Measurements from ENCODE around the gene EFHC2. TPM values are rescaled to one million over a fixed set of nuclear protein-coding genes. Genes with fewer than 3 reads are reported as not detected.

Gene EFHC2
- total RNA-seq, 1 donor from 2014 or later: not detected

GRCh38 chrX:44314808-44315207 lies 28.7 kb downstream of the EFHC2 start:
- Histone ChIP-seq H3K9me3 (ENCODE audit: insufficient read depth, low read depth, low read length) (no peaks in the 10 kb centered on the region), H3K36me3 (ENCODE audit: insufficient read depth, low read length) (no peaks in the 10 kb centered on the region), H3K4me1 (ENCODE audit: insufficient read depth, low read length) (no peaks in the 10 kb centered on the region), H3K4me2 (ENCODE audit: low read length) (no peak overlapping the region), H4K20me1 (ENCODE audit: insufficient read depth, low read length) (no peaks in the 10 kb centered on the region), H3K27me3 (ENCODE audit: insufficient read depth, low read length) (no peaks in the 10 kb centered on the region), H3K79me2 (ENCODE audit: insufficient read depth, low read length) (no peaks in the 10 kb centered on the region), H2AFZ (ENCODE audit: low read depth, low read length) (no peak overlapping the region), H3K4me3 (ENCODE audit: insufficient read depth, low read depth, low read length) (no peak overlapping the region), H3K27ac (ENCODE audit: low read depth, low read length) (no peak overlapping the region), H3K9ac (ENCODE audit: low read length) (no peak overlapping the region)
- TF ChIP-seq CTCF (IDR thresholded peaks at IDR 0.05; ENCODE audit: insufficient read depth, low read depth, low read length): no peak
- TF ChIP-seq EZH2 (IDR thresholded peaks at IDR 0.05; ENCODE audit: insufficient read depth, low read length): no peak
- no peak for FAIRE-seq
- Mint-ChIP-seq H3K9me3 (ENCODE audit: unreplicated experiment) (peaks cover 2% of the 10 kb centered on the region), H3K4me1 (ENCODE audit: low read depth, unreplicated experiment) (peaks cover 5% of the 10 kb centered on the region), H3K27ac (ENCODE audit: unreplicated experiment) (no peak overlapping the region), H3K27me3 (ENCODE audit: low read depth, unreplicated experiment) (no peaks in the 10 kb centered on the region), H3K4me3 (ENCODE audit: unreplicated experiment) (no peak overlapping the region), H3K36me3 (ENCODE audit: low read depth, unreplicated experiment) (no peaks in the 10 kb centered on the region)
- DNase-seq (ENCODE audit: low read depth): no peak

GRCh38 chrX:44314259-44314734 lies 29.2 kb downstream of the EFHC2 start:
- Mint-ChIP-seq H3K27ac (ENCODE audit: unreplicated experiment) (peak overlapping the region; percentile 64), H3K4me3 (ENCODE audit: unreplicated experiment) (no peak overlapping the region), H3K9me3 (ENCODE audit: unreplicated experiment) (peaks cover 2% of the 10 kb centered on the region), H3K27me3 (ENCODE audit: low read depth, unreplicated experiment) (no peaks in the 10 kb centered on the region), H3K36me3 (ENCODE audit: low read depth, unreplicated experiment) (peaks cover under 1% of the 10 kb centered on the region), H3K4me1 (ENCODE audit: low read depth, unreplicated experiment) (peaks cover 5% of the 10 kb centered on the region)
- peak; percentile 57 for DNase-seq (ENCODE audit: low read depth)
- Histone ChIP-seq H3K36me3 (ENCODE audit: insufficient read depth, low read length) (no peaks in the 10 kb centered on the region), H3K4me1 (ENCODE audit: insufficient read depth, low read length) (no peaks in the 10 kb centered on the region), H3K4me2 (ENCODE audit: low read length) (no peak overlapping the region), H3K27me3 (ENCODE audit: insufficient read depth, low read length) (no peaks in the 10 kb centered on the region), H3K27ac (ENCODE audit: low read depth, low read length) (no peak overlapping the region), H2AFZ (ENCODE audit: low read depth, low read length) (peak overlapping the region; percentile 47), H3K79me2 (ENCODE audit: insufficient read depth, low read length) (no peaks in the 10 kb centered on the region), H3K9me3 (ENCODE audit: insufficient read depth, low read depth, low read length) (no peaks in the 10 kb centered on the region), H3K9ac (ENCODE audit: low read length) (no peak overlapping the region), H3K4me3 (ENCODE audit: insufficient read depth, low read depth, low read length) (no peak overlapping the region), H4K20me1 (ENCODE audit: insufficient read depth, low read length) (no peaks in the 10 kb centered on the region)
- TF ChIP-seq EZH2 (IDR thresholded peaks at IDR 0.05; ENCODE audit: insufficient read depth, low read length): no peak
- no peak for FAIRE-seq

- FAIRE-seq: no peak
- H3K9me3 Mint-ChIP-seq (ENCODE audit: unreplicated experiment): no peaks in the 10 kb centered on the region
Measured at GRCh38 chrX:44312421-44312820, 31.1 kb downstream of the EFHC2 start.

More at GRCh38 chrX:44312421-44312820, 31.1 kb downstream of the EFHC2 start:
- no peaks in the 10 kb centered on the region for H4K20me1 ChIP-seq (ENCODE audit: insufficient read depth, low read length)
- no peaks in the 10 kb centered on the region for H3K27me3 ChIP-seq (ENCODE audit: insufficient read depth, low read length)
- Mint-ChIP-seq H3K27ac (ENCODE audit: unreplicated experiment) (no peak overlapping the region), H3K4me1 (ENCODE audit: low read depth, unreplicated experiment) (peaks cover 5% of the 10 kb centered on the region), H3K27me3 (ENCODE audit: low read depth, unreplicated experiment) (no peaks in the 10 kb centered on the region), H3K36me3 (ENCODE audit: low read depth, unreplicated experiment) (peaks cover 1% of the 10 kb centered on the region), H3K4me3 (ENCODE audit: unreplicated experiment) (no peak overlapping the region)
- no peaks in the 10 kb centered on the region for H3K36me3 ChIP-seq (ENCODE audit: insufficient read depth, low read length)
- no peak for DNase-seq (ENCODE audit: low read depth)
- no peak overlapping the region for H3K9ac ChIP-seq (ENCODE audit: low read length)
- TF ChIP-seq CTCF (IDR thresholded peaks at IDR 0.05; ENCODE audit: insufficient read depth, low read depth, low read length) (no peak), EZH2 (IDR thresholded peaks at IDR 0.05; ENCODE audit: insufficient read depth, low read length) (no peak)
- no peaks in the 10 kb centered on the region for H3K9me3 ChIP-seq (ENCODE audit: insufficient read depth, low read depth, low read length)
- no peaks in the 10 kb centered on the region for H3K79me2 ChIP-seq (ENCODE audit: insufficient read depth, low read length)
- H2AFZ ChIP-seq (ENCODE audit: low read depth, low read length): no peak overlapping the region
- H3K4me2 ChIP-seq (ENCODE audit: low read length): no peak overlapping the region
- no peak overlapping the region for H3K4me3 ChIP-seq (ENCODE audit: insufficient read depth, low read depth, low read length)
- no peaks in the 10 kb centered on the region for H3K4me1 ChIP-seq (ENCODE audit: insufficient read depth, low read length)
- no peak overlapping the region for H3K27ac ChIP-seq (ENCODE audit: low read depth, low read length)

All from astrocyte (in vitro differentiated cells and primary cell).